GM19372 (cell line): ENCODE measurements around the gene PLA2G2F.
A peak's percentile ranks its signal among the peaks of the same experiment; 100 is the strongest.

Experiments
- ATAC-seq: cut with Tn5 transposase; IDR thresholded peaks from one replicate; pipeline ENCODE4 v1.9.1; 2021; ENCODE audit warnings: mild to moderate bottlenecking, low read depth, moderate library complexity; ENCODE audit not compliant: unreplicated experiment

Gene PLA2G2F

DNA sequence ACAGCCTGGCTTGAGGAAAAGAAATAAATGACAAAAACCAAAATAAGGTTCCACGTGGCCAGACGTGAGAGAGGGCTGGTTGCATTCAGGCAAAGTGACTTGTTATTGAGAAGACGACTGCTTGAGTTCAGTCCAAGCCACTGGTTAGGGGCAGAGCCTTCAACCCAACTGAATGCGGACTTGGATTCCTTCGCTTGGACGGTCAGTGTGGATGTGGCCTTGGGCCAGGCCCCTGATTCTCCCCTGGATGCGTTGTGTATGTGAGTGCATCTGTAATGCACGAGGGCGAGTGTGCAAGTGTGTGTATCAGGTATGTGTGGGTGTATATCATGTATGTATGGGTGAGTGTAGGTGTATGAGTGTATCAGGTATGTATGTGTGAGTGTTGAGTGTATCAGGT lies 1.9 kb downstream of the PLA2G2F start:
- ATAC-seq: no peak

DNA sequence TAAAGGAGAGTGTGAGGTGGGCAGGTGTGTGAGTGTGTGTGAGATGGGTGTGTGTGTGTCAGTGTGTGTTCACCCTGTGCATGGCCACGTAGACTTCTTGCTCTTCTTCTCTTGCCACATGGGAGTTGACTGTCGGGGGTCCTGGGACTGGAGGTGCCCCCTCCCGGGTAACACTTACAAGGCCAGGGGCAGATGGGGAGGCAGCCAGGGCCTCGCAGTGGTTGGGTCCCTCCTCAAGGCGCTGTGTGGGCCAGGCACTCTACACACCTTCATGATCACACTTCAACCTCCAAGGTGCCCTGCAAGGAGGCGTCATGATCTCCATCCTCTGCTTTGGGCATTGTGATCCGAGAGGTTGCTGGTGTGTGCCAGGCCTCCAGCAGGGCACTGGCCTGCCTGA lies 2.3 kb downstream of the PLA2G2F start:
- ATAC-seq: no peak

- ATAC-seq: no peak
These were observed 3.0 kb downstream of the PLA2G2F start for GRCh38 chr1:20142001-20142710.

DNA sequence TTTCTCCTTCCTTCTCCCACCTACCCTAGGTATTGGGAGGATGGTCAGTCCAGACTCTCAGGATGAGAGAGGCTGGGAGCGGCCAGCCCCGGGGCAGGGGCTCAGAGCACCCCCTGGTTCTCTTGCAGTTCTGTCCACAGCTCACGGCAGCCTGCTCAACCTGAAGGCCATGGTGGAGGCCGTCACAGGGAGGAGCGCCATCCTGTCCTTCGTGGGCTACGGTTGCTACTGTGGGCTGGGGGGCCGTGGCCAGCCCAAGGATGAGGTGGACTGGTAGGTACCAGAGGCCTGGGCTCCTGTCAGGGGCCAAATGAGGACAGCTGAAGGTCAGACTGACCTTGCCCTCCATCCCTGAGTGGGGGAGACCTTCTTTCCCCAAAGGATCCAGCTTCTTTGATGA lies 4.2 kb downstream of the PLA2G2F start:
- ATAC-seq: no peak

GRCh38 chr1:20143734-20144565 lies 4.8 kb downstream of the PLA2G2F start:
- ATAC-seq: no peak

DNA sequence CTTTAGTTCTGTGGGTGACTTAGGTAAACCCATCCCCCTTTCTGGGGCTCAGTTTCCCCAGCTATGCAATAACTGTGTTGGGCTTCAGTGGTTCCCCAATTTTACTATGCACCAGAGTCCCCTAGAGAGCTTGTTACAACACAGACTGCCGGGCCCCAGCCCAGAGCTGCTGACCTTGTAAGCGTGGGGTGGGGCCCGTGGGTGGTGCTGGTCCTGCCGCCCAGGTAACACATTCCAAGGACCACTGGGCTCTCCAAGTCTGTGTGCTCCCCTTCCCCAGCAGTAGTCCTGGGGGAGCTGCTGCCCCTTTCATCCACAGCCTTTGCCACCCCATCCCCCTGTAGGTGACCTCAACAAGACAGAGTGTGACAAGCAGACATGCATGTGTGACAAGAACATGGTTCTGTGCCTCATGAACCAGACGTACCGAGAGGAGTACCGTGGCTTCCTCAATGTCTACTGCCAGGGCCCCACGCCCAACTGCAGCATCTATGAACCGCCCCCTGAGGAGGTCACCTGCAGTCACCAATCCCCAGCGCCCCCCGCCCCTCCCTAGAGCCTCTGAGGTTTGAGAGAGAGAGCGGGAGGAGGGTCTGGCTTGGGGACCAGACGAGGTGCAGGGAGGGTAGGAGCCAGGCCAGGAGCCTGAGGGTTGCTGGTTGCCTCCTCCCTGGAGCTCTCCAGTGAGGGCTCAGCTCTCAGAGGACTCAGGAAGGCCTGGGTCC lies 8.9 kb downstream of the PLA2G2F start:
- ATAC-seq: no peak

- no peak for ATAC-seq
These were observed 9.7 kb downstream of the PLA2G2F start for GRCh38 chr1:20148571-20149500.

- ATAC-seq: no peak
These were observed 10.6 kb downstream of the PLA2G2F start for GRCh38 chr1:20149601-20150325.

DNA sequence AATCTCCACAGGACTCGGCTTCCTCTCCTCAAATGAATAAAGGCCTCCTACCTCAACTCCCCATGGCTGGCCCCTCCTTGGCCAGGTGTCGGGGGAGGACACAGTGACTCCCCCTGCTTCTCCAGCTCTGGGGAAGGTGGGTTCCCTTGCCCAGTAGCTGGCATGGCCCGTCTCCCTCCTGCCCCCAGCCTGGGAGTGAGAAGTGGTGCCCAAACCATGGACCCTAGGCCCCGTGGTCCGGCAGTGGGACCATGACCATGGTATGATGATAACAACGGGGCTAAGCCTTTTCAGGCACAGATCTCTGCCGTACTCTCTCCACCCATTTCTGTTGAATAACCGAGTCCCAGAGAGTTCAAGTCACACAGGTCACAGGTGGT lies 11.2 kb downstream of the PLA2G2F start:
- ATAC-seq: no peak

DNA sequence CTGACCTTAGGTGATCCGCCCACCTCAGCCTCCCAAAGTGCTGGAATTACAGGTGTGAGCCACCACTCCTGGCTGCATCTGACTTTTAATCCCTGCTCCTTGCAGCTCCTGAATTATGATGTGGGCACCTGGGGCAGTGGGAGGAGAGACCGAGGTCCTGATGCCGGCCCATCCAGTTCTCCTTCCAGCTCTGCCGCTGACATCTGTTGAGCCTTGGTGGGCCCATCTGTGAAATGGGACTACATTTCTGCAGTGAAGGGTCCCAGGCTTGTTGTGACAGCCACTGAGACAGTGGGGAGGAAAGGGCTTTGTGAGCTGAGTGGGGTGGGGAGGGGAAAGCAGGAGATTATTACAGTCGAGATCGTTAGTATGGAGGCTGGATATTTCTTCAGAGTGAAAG lies 11.8 kb downstream of the PLA2G2F start:
- no peak for ATAC-seq

- ATAC-seq: peak; percentile 81
These were observed 12.9 kb downstream of the PLA2G2F start for GRCh38 chr1:20151906-20152598.

GRCh38 chr1:20152599-20152930 lies 13.4 kb downstream of the PLA2G2F start:
- no peak for ATAC-seq

DNA sequence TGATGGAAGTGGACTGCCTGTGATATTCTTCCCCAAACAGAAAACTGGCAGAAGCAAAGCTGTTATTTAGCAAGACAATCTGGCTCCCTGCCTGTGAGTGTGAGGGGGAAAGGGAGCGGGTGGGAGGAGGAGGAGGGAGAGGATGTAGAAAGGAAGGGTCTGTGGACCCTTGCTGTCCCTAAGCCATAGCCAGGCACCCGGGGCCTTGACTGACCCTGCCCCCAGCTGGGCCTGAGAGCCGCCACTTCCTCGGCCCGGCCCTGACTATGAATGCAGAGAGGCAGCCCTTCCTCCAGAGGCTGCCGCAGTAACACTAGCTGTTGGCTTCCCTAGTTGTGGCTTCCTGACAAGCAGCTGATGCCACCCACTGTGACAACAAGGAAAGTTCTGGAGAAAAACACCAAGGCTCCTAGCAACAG lies 13.9 kb downstream of the PLA2G2F start:
- no peak for ATAC-seq

DNA sequence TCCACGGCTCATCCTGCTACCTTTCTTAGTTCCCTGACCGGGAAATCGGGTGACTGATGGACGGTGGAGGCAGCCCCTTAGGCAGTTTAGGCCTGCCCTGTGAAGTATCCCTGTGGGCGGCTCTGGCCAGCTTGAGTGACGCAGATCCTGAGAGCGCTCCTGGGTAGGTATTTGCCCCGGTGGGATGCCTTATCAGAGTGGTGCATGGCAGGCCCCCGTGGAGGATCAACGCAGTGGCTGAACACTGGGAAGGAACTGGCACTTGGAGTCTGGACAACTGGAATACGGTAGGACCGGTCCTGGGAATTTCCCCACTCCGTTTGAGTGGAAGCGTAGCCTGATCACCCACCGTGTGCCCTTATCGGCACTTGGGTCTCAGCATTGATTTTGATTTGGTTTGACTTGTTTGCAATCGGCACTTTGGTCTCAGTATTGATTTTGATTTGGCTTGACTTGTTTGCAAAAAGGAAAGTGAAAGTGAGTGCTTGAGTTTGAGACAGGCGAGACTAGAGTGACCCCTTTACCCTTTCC lies 15.2 kb downstream of the PLA2G2F start:
- no peak for ATAC-seq

DNA sequence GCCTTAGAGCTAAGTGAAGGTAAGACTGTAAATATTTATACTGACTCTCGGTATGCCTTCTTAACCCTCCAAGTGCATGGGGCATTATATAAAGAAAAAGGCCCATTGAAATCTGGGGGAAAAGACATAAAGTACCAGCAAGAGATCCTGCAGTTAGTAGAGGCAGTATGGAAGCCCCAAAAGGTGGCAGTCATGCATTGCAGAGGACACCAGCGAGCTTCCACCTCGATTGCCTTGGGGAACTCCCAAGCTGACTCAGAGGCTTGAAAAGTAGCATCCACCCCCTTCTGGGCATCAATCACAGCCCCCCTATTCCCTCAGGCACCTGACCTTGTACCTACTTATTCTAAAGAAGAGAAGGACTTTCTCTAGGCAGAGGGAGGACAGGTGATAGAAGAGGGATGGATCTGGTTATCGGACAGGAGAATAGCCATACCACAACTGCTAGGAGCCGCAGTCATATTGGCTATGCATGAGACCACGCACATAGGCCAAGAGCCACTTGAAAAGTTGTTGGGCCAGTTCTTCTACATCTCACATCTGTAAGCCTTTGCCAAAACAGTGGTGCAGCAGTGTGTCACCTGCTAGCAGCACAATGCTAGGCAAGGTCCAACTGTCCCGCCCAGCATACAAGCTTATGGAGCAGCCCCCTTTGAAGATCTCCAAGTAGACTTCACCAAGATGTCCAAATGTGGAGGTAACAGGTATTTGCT lies 19.4 kb downstream of the PLA2G2F start:
- ATAC-seq: no peak

- no peak for ATAC-seq
These were observed 20.9 kb downstream of the PLA2G2F start for GRCh38 chr1:20160034-20160433.

DNA sequence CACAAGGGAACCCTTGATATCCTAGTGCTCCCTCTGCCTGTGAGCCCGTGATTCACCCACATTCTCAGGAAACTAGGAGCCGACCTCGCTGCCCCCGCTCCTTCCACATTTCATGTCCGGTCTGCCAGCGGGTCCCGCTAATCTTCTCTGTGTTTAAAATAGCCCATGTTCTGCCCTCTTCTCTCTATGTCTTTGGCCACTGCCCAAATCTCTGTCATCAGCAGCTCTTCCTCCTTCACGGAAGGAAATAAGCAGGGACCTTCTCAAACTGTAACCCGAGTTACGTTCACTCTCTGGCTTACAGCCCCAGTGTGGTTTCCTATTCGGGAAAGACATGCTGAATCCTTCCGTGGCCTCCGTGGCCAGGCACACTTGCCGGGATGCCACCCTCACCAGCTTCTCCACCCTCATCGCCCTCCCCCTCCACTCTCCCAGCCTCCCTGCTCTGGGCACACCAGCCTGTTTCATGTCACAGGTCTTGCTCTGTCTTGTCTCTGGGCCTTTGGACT lies 25.6 kb downstream of the PLA2G2F start:
- no peak for ATAC-seq

DNA sequence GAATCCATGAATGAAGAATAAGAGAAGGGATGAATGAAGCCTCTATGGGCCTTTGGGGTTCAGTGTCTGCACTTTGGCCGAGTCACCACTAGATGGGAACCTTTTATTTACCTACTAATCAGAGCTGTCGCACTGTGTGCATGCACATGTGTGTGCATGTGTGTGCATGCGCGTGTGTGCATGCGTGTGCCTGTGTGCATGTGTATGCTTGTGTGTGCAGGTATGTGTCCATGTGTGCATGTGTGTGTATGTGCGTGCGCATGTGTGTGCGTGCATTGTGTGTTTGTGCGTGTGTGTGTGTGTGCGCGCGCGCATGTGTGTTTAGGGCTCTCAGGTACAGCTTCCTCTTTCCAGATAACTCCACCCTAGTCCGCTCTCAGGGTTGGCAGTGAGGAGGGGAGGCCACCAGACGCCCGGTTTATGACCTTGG lies 26.4 kb downstream of the PLA2G2F start:
- ATAC-seq: no peak
